ENCODE measurements around the gene PCYOX1L. TPM values are rescaled to one million over a fixed set of nuclear protein-coding genes. Genes with fewer than 3 reads are reported as not detected.

PCYOX1L gene
- total RNA-seq, 2 experiments from 2014 or later = 21.8 to 24.0 TPM

DNA sequence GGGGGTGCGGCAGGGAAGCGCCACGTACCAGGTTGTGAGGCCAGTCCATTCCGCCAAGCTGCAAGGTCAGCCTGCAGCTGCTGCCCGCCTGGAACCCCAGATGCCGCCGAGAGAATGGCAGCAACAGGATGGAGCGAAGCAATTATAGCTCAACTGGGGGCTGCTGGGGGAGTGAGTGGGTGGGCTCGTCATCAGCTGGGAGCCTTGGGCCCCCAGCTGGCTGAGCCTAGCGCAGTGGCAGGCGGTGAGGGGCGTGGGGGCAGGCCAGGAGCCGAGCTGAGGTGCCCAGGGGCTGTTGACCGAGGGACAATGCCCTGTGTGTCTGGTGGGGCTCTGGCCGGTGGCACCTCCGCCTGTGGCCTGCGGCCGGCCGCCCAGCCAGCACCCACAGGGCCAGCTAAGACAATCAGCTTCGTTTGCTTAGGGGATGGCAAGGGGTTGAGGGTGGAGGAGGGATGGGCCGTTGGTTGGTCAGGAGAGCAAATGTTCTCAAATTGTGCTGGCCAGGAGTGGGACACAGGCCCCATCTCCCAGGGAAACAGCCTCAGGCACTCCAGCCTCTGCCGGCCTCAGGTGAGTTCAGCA lies 21.4 kb downstream of the PCYOX1L start, which contains the start of gene IL17B:
Gene IL17B (minus strand): TSS at position 116 of the 585 bp plus-strand sequence. CDS start 67 bp downstream, at position 49.
- POLR2A ChIA-PET = no interaction called here
- peaks cover 1% of the 10 kb centered on the region for H3K27me3 Mint-ChIP-seq
- H3K27ac Mint-ChIP-seq = no peak within 1 kb of the TSS
- no peak for DNase-seq
- CTCF ChIA-PET = interaction anchor here (1.0 to 9.5 kb wide), 6 partner anchors 10 to 185 kb away, joined by 3 to 65 read pairs (median 26); no protein-coding TSS in a partner anchor
- intact Hi-C loops (cut with micrococcal nuclease) = no loop called here
- no peak within 1 kb of the TSS for H3K4me3 Mint-ChIP-seq
- H3K9me3 Mint-ChIP-seq = no peaks in the 10 kb centered on the region
- no peaks in the 10 kb centered on the region for H3K4me1 Mint-ChIP-seq (ENCODE audit: low read depth)
- no peaks in the 10 kb centered on the region for H3K36me3 Mint-ChIP-seq

DNA sequence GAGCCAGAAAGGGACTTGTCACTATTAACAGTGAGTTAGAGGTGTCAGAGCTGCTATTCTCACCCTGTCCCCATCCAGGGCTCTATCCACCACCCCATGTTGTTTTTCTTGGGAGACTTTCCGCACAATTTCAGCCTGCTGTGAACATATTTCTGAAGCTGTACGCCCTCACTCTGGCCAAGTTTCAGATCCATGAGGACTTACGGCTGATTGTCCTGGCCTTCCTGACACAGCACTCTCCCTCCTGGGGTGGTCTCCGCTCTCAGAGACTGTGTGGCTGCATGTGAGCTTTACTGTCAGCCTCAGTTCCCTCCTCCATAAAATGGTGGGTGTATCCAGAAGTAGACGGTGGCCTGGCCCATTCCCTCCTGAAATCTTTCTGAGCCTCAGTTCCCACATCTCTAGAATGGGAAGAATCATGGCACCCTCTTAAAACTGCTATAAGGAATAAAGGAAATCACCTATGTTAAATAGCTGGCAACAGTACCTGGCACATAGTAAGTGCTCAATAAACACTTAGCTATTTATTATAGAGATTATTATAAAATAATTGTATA lies 22.1 kb downstream of the PCYOX1L start:
- no peak overlapping the region for H3K4me3 Mint-ChIP-seq
- CTCF ChIA-PET = interaction anchor here (1.0 to 9.5 kb wide), 7 partner anchors 10 to 238 kb away, joined by 3 to 65 read pairs (median 9); no protein-coding TSS in a partner anchor
- H3K27me3 Mint-ChIP-seq = peaks cover 1% of the 10 kb centered on the region
- no peaks in the 10 kb centered on the region for H3K9me3 Mint-ChIP-seq
- H3K27ac Mint-ChIP-seq = no peak overlapping the region
- intact Hi-C loops (cut with micrococcal nuclease) = loop anchor here (5.0 kb wide), 1 partner anchor 237 kb away; no protein-coding TSS in a partner anchor
- POLR2A ChIA-PET = no interaction called here
- no peak for DNase-seq
- no peaks in the 10 kb centered on the region for H3K36me3 Mint-ChIP-seq
- H3K4me1 Mint-ChIP-seq (ENCODE audit: low read depth) = no peaks in the 10 kb centered on the region

- Mint-ChIP-seq H3K27ac (no peak overlapping the region), H3K9me3 (no peaks in the 10 kb centered on the region)
- CTCF ChIA-PET = interaction anchor here (0.9 to 9.5 kb wide), 13 partner anchors 8 to 238 kb away, joined by 3 to 65 read pairs (median 5); no protein-coding TSS in a partner anchor
Measured at GRCh38 chr5:149380466-149381121, 22.7 kb downstream of the PCYOX1L start.

DNA sequence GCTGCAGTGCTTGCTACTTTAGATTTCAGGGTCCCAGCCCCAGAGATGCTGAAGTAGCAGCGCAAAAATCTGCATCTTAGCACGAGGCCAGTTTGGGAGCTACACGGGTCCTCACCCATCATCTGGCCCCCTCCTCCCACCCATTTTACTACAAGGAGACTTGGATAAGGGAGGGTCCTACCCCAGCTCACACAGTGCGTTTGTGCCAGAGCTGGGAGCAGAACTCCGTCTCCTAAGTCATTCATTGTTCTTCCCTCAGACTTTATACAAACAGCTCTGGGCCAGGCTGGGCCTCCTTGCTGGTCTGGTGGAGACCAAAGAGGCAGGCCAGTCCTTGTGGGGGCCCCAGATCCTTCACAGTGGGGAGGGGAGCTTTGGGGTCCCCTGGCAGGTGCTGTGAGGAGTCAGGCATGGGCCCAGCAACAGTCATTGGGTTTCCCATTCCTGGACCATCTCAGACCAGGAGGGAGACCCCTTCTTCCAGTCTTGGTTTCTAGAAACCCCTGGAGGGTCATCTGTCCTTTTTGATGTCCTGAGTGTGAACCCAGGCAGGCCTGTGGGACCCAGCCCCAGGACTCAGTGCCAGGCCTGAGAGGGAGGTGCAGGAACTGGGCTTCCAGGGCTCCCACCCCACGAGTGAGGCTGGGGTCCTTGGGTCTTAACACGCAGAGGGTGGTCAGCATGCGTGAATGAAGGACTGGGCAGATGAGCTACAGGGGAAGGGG lies 23.6 kb downstream of the PCYOX1L start:
- intact Hi-C loops (cut with micrococcal nuclease) = loop anchor here (5.0 kb wide), 1 partner anchor 236 kb away; no protein-coding TSS in a partner anchor
- Mint-ChIP-seq H3K27ac (no peak overlapping the region), H3K4me3 (no peak overlapping the region), H3K4me1 (ENCODE audit: low read depth) (no peaks in the 10 kb centered on the region), H3K9me3 (no peaks in the 10 kb centered on the region), H3K36me3 (no peaks in the 10 kb centered on the region), H3K27me3 (peaks cover 1% of the 10 kb centered on the region)
- CTCF ChIA-PET = interaction anchor here (0.9 to 9.5 kb wide), 20 partner anchors 9 to 241 kb away, joined by 3 to 65 read pairs (median 4); no protein-coding TSS in a partner anchor
- POLR2A ChIA-PET = interaction anchor here (0.5 kb wide), 1 partner anchor 116 kb away, joined by 3 read pairs; no protein-coding TSS in a partner anchor
- DNase-seq = no peak

More at GRCh38 chr5:149380466-149381121, 22.7 kb downstream of the PCYOX1L start:
- no peaks in the 10 kb centered on the region for H3K36me3 Mint-ChIP-seq
- intact Hi-C loops (cut with micrococcal nuclease) = loop anchor here (5.0 kb wide), 1 partner anchor 237 kb away; no protein-coding TSS in a partner anchor
- POLR2A ChIA-PET = no interaction called here
- peaks cover 1% of the 10 kb centered on the region for H3K27me3 Mint-ChIP-seq
- DNase-seq = no peak
- H3K4me1 Mint-ChIP-seq (ENCODE audit: low read depth) = no peaks in the 10 kb centered on the region
- H3K4me3 Mint-ChIP-seq = no peak overlapping the region

DNA sequence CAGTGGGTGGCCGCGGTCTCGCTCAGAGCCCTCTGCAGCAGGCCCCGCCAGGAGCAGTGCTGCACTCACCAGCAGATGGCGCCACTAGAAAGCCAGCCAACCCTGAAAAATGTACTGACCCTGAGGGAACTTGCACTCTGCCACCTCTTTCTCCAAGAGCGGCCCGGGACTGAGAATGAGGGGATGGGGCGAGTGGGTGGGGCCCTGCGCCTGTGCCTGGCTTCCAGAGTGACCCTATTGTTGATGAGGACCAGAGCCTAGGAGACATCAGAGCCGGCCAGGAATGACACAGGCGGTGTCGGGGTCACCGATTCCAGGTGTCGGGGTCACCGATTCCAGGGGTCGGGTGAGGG lies 24.1 kb downstream of the PCYOX1L start:
- ChIA-PET POLR2A (no interaction called here), CTCF (interaction anchor here (0.7 to 9.5 kb wide), 23 partner anchors 8 to 241 kb away, joined by 3 to 65 read pairs (median 4); no protein-coding TSS in a partner anchor)
- Mint-ChIP-seq H3K9me3 (no peaks in the 10 kb centered on the region), H3K27me3 (peaks cover 1% of the 10 kb centered on the region), H3K27ac (no peak overlapping the region), H3K4me3 (no peak overlapping the region), H3K36me3 (no peaks in the 10 kb centered on the region), H3K4me1 (ENCODE audit: low read depth) (no peaks in the 10 kb centered on the region)
- DNase-seq = peak; percentile 82
- intact Hi-C loops (cut with micrococcal nuclease) = loop anchor here (1.0 to 5.0 kb wide), 3 partner anchors 49 to 235 kb away; no protein-coding TSS in a partner anchor

DNA sequence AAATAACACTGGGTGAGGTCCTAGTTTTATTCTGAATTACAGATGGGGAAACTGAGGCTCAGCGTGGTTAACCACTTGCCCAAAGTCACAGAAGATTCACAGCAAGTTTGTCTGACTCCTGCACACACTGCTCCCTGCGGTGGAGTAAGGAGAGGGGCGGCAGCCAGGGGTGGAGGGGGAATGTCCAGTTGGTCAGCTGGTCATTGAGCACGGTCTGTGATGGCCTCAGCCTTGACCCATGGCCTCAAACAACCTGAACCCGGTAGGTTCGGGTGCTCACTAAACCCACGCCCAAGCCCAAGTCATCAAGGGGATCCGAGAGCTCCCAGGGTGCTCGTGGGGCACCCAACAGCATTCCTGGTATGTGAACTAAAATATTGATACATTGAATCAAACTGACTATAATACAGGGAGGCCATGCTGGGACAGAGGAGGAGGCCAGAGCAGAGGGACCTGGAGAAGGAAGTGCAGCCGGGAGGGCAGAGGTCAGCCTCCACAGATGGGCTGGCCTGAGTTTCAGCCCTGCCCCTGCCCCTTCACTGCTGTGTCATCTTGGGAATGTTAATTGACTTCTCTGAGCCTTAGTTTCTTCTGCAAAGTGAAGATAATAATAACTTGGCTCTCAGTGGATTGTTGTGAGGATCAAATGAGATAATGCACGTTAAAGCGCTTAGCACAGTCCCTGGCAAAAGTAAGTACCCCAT lies 24.8 kb downstream of the PCYOX1L start:
- no peaks in the 10 kb centered on the region for H3K4me1 Mint-ChIP-seq (ENCODE audit: low read depth)
- H3K9me3 Mint-ChIP-seq = no peaks in the 10 kb centered on the region
- H3K36me3 Mint-ChIP-seq = no peaks in the 10 kb centered on the region
- ChIA-PET CTCF (interaction anchor here (0.6 to 9.5 kb wide), 20 partner anchors 8 to 240 kb away, joined by 3 to 65 read pairs (median 4); partner anchors contain the start of gene ARHGEF37), POLR2A (no interaction called here)
- H3K27me3 Mint-ChIP-seq = peaks cover 1% of the 10 kb centered on the region
- intact Hi-C loops (cut with micrococcal nuclease) = loop anchor here (1.0 to 5.0 kb wide), 3 partner anchors 49 to 235 kb away; no protein-coding TSS in a partner anchor
- H3K27ac Mint-ChIP-seq = no peak overlapping the region
- no peak for DNase-seq
- no peak overlapping the region for H3K4me3 Mint-ChIP-seq

- POLR2A ChIA-PET = no interaction called here
- no peak overlapping the region for H3K27ac Mint-ChIP-seq
- H3K4me3 Mint-ChIP-seq = no peak overlapping the region
- peaks cover 1% of the 10 kb centered on the region for H3K27me3 Mint-ChIP-seq
- no peaks in the 10 kb centered on the region for H3K9me3 Mint-ChIP-seq
- CTCF ChIA-PET = interaction anchor here (2.0 to 9.5 kb wide), 5 partner anchors 12 to 182 kb away, joined by 4 to 65 read pairs (median 46); no protein-coding TSS in a partner anchor
- H3K4me1 Mint-ChIP-seq (ENCODE audit: low read depth) = no peaks in the 10 kb centered on the region
- no peaks in the 10 kb centered on the region for H3K36me3 Mint-ChIP-seq
- intact Hi-C loops (cut with micrococcal nuclease) = loop anchor here (5.0 kb wide), 1 partner anchor 234 kb away; no protein-coding TSS in a partner anchor
- no peak for DNase-seq
Measured at GRCh38 chr5:149383399-149383798, 25.6 kb downstream of the PCYOX1L start.

- Mint-ChIP-seq H3K4me1 (ENCODE audit: low read depth) (no peaks in the 10 kb centered on the region), H3K36me3 (no peaks in the 10 kb centered on the region), H3K27ac (no peak overlapping the region), H3K9me3 (no peaks in the 10 kb centered on the region), H3K27me3 (peaks cover 1% of the 10 kb centered on the region), H3K4me3 (no peak overlapping the region)
- no peak for DNase-seq
- intact Hi-C loops (cut with micrococcal nuclease) = no loop called here
- ChIA-PET CTCF (interaction anchor here (1.4 to 9.5 kb wide), 4 partner anchors 15 to 179 kb away, joined by 5 to 65 read pairs (median 16); no protein-coding TSS in a partner anchor), POLR2A (no interaction called here)
Measured at GRCh38 chr5:149386166-149386565, 28.3 kb downstream of the PCYOX1L start.

- H3K27me3 Mint-ChIP-seq = no peaks in the 10 kb centered on the region
- CTCF ChIA-PET = interaction anchor here (0.9 to 9.5 kb wide), 6 partner anchors 16 to 178 kb away, joined by 3 to 65 read pairs (median 5); no protein-coding TSS in a partner anchor
- no peak overlapping the region for H3K4me3 Mint-ChIP-seq
- no peak for DNase-seq
- H3K4me1 Mint-ChIP-seq (ENCODE audit: low read depth) = no peaks in the 10 kb centered on the region
- POLR2A ChIA-PET = no interaction called here
- intact Hi-C loops (cut with micrococcal nuclease) = no loop called here
- no peaks in the 10 kb centered on the region for H3K36me3 Mint-ChIP-seq
- H3K27ac Mint-ChIP-seq = no peak overlapping the region
- no peaks in the 10 kb centered on the region for H3K9me3 Mint-ChIP-seq
Measured at GRCh38 chr5:149387081-149387631, 29.3 kb downstream of the PCYOX1L start.

GRCh38 chr5:149387982-149388381 lies 30.1 kb downstream of the PCYOX1L start:
- POLR2A ChIA-PET = no interaction called here
- CTCF ChIA-PET = interaction anchor here (0.9 to 4.8 kb wide), 4 partner anchors 21 to 178 kb away, joined by 3 to 25 read pairs (median 4); no protein-coding TSS in a partner anchor
- no peaks in the 10 kb centered on the region for H3K27me3 Mint-ChIP-seq

More at GRCh38 chr5:149387982-149388381, 30.1 kb downstream of the PCYOX1L start:
- Mint-ChIP-seq H3K27ac (no peak overlapping the region), H3K4me1 (ENCODE audit: low read depth) (no peaks in the 10 kb centered on the region), H3K36me3 (no peaks in the 10 kb centered on the region), H3K4me3 (no peak overlapping the region), H3K9me3 (no peaks in the 10 kb centered on the region)
- intact Hi-C loops (cut with micrococcal nuclease) = no loop called here
- no peak for DNase-seq
